Loucy (cell line): Measurements from ENCODE around the gene GCK.

Source experiments
- CTCF ChIP-seq: fragments of 200-600 bp; sonication (generic); conservative IDR thresholded peaks from 2 replicates; pipeline ENCODE4 v1.5.1; 2014; ENCODE audit warnings: mild to moderate bottlenecking, antibody characterized with exemption, low read length
- EZH2phosphoT487 ChIP-seq: fragments of 200-600 bp; IDR thresholded peaks from 2 replicates; pipeline ENCODE4 v1.6.1; 2018; ENCODE audit warnings: antibody characterized with exemption, mild to moderate bottlenecking, moderate library complexity, borderline replicate concordance

GRCh38 chr7:44108768-44109750 lies 80.2 kb downstream of the GCK start:
- TF ChIP-seq CTCF (peak; percentile 40; the same call in 1 of the 2 replicates), EZH2phosphoT487 (no peak)
